Osteocyte (in vitro differentiated cells): ENCODE data around the gene ARHGAP35. TPM values are rescaled to one million over a fixed set of nuclear protein-coding genes. Genes with fewer than 3 reads are reported as not detected.

Source experiments
- DNase-seq: peaks from one replicate; pipeline ENCODE4 v3.0.0; 2021; ENCODE audit warnings: mixed read lengths; ENCODE audit not compliant: unreplicated experiment; ENCODE audit errors: extremely low spot score
- H3K27ac Mint-ChIP-seq: one replicate; pipeline ENCODE4 v1.8.0; 2021; ENCODE audit warnings: mild to moderate bottlenecking, mixed read lengths; ENCODE audit not compliant: unreplicated experiment
- H3K27me3 Mint-ChIP-seq: one replicate; pipeline ENCODE4 v1.8.0; 2021; ENCODE audit warnings: mixed read lengths; ENCODE audit not compliant: unreplicated experiment
- H3K36me3 Mint-ChIP-seq: one replicate; pipeline ENCODE4 v1.8.0; 2021; ENCODE audit warnings: mixed read lengths; ENCODE audit not compliant: unreplicated experiment
- H3K4me1 Mint-ChIP-seq: one replicate; pipeline ENCODE4 v1.8.0; 2021; ENCODE audit warnings: mixed read lengths; ENCODE audit not compliant: unreplicated experiment
- H3K4me3 Mint-ChIP-seq: one replicate; pipeline ENCODE4 v1.8.0; 2021; ENCODE audit warnings: mild to moderate bottlenecking, moderate library complexity, mixed read lengths; ENCODE audit not compliant: unreplicated experiment
- H3K9me3 Mint-ChIP-seq: one replicate; pipeline ENCODE4 v1.8.0; 2021; ENCODE audit warnings: mixed read lengths; ENCODE audit not compliant: unreplicated experiment
- CTCF ChIP-seq: fragments of 200-600 bp; sonication (generic); IDR thresholded peaks from 2 replicates; pipeline ENCODE4 v1.5.0; 2021; ENCODE audit warnings: antibody characterized with exemption, mild to moderate bottlenecking, moderate library complexity
- total RNA-seq: library from RNA; stranded (reverse); gene quantifications from 2 replicates; pipeline ENCODE4 v1.2.1, GENCODE V29; 2021

Gene ARHGAP35
- total RNA-seq, 1 donor from 2014 or later, result 107 TPM

- H3K4me1 Mint-ChIP-seq, result peaks cover 52% of the 10 kb centered on the region
- no peak for TF ChIP-seq CTCF
- peak overlapping the region; percentile 87 for H3K27ac Mint-ChIP-seq
- DNase-seq, result no peak
- H3K27me3 Mint-ChIP-seq, result no peaks in the 10 kb centered on the region
- peaks cover 3% of the 10 kb centered on the region for H3K36me3 Mint-ChIP-seq
- no peak overlapping the region for H3K4me3 Mint-ChIP-seq
- H3K9me3 Mint-ChIP-seq, result no peaks in the 10 kb centered on the region
Observed at GRCh38 chr19:46887240-46887782, 26.5 kb downstream of the ARHGAP35 start.

- peak overlapping the region; percentile 46 for H3K27ac Mint-ChIP-seq
- H3K9me3 Mint-ChIP-seq, result no peaks in the 10 kb centered on the region
- no peak overlapping the region for H3K4me3 Mint-ChIP-seq
Observed at GRCh38 chr19:46890423-46891170, 29.8 kb downstream of the ARHGAP35 start.

GRCh38 chr19:46892252-46893179 is 31.7 kb downstream of the ARHGAP35 start:
- Mint-ChIP-seq H3K4me3 (no peak overlapping the region), H3K27ac (peak overlapping the region; percentile 97), H3K4me1 (peaks cover 59% of the 10 kb centered on the region), H3K9me3 (no peaks in the 10 kb centered on the region), H3K27me3 (no peaks in the 10 kb centered on the region), H3K36me3 (peaks cover 6% of the 10 kb centered on the region)
- TF ChIP-seq CTCF, result no peak
- peak; percentile 13 for DNase-seq

More at GRCh38 chr19:46890423-46891170, 29.8 kb downstream of the ARHGAP35 start:
- peak; percentile 44 for DNase-seq
- H3K27me3 Mint-ChIP-seq, result no peaks in the 10 kb centered on the region
- peaks cover 7% of the 10 kb centered on the region for H3K36me3 Mint-ChIP-seq
- TF ChIP-seq CTCF, result no peak
- H3K4me1 Mint-ChIP-seq, result peaks cover 67% of the 10 kb centered on the region

- Mint-ChIP-seq H3K27me3 (no peaks in the 10 kb centered on the region), H3K9me3 (no peaks in the 10 kb centered on the region), H3K36me3 (peaks cover 7% of the 10 kb centered on the region), H3K4me1 (peaks cover 64% of the 10 kb centered on the region), H3K4me3 (no peak overlapping the region), H3K27ac (peak overlapping the region; percentile 64)
- TF ChIP-seq CTCF, result no peak
- no peak for DNase-seq
Observed at GRCh38 chr19:46896076-46896794, 35.4 kb downstream of the ARHGAP35 start.
